ENCODE data around the gene CTAGE9.
"Not testable (repeated sequence)": the region's sequence is repeated elsewhere in the genome, so short reads cannot be mapped to it uniquely, and the experiment has no call there.

The CTAGE9 gene, protein sequence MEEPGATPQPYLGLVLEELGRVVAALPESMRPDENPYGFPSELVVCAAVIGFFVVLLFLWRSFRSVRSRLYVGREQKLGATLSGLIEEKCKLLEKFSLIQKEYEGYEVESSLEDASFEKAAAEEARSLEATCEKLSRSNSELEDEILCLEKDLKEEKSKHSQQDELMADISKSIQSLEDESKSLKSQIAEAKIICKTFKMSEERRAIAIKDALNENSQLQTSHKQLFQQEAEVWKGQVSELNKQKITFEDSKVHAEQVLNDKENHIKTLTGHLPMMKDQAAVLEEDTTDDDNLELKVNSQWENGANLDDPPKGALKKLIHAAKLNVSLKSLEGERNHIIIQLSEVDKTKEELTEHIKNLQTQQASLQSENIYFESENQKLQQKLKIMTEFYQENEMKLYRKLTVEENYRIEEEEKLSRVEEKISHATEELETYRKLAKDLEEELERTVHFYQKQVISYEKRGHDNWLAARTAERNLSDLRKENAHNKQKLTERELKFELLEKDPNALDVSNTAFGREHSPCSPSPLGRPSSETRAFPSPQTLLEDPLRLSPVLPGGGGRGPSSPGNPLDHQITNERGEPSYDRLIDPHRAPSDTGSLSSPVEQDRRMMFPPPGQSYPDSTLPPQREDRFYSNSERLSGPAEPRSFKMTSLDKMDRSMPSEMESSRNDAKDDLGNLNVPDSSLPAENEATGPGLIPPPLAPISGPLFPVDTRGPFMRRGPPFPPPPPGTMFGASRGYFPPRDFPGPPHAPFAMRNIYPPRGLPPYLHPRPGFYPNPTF

DNA sequence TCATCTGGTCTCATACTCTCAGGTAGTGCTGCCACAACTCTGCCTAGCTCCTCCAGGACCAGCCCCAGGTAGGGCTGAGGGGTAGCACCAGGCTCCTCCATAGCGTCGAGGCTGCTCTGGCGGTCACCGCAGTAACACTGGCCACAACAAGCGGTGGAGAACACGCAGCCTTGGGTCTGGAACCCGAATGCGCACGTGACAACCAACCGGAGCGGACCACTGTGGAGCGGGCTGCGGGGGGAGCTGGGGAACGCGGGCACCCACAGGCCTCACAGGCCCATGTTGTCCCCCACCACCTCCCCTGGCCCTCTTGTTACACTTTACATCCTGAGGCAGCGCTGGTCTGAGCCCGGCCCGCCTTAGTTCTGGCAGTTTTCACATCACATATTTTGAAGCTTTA, at the start of gene CTAGE9:
TSS of gene CTAGE9 (minus strand) at position 101 of the 400 bp plus-strand sequence. CDS start at position 101, 0 bp downstream.
- not testable (repeated sequence) for H3K36me3 ChIP-seq (ENCODE audit: insufficient read depth, low read length); ATAC-seq (ENCODE audit: insufficient read depth, low read depth)

DNA sequence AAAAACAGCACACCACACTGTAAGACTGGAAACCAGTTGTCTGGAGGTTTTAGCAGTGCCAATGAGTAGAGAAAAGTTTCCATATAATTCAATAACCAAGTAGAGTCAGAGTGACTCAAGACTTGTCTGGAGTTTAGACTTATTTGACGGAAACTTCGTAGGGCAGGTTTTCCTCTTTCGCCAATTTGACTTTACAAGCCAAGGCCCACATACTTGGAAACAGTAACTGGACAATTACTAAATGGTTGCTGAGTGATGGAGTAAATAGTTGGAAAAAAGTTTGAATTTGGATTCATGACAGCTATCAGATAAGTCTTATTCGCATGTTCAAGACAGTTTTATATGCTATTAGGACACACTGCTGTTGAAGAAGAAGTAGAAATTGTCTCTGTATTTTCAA, 48.1 kb upstream of the CTAGE9 start:
- Histone ChIP-seq H3K4me3 (ENCODE audit: low read depth in 1 of 2, low read length in 2 of 2) (no peak overlapping the region), H4K20me1 (ENCODE audit: insufficient read depth, low read length) (no peaks in the 10 kb centered on the region), H3K79me2 (ENCODE audit: insufficient read depth, low read length) (no peaks in the 10 kb centered on the region), H3K9me3 (ENCODE audit: insufficient read depth, low read length, severe bottlenecking) (no peaks in the 10 kb centered on the region), H3K36me3 (ENCODE audit: insufficient read depth, low read length) (no peaks in the 10 kb centered on the region), H3K4me2 (ENCODE audit: insufficient read depth, low read length) (no peak overlapping the region), H2AFZ (ENCODE audit: low read depth, low read length) (no peak overlapping the region), H3K27me3 (ENCODE audit: insufficient read depth, low read length, poor library complexity) (no peaks in the 10 kb centered on the region), H3K27ac (ENCODE audit: low read length) (no peak overlapping the region), H3K4me1 (ENCODE audit: insufficient read depth, low read length) (no peaks in the 10 kb centered on the region), H3K9ac (ENCODE audit: low read depth, low read length) (no peak overlapping the region)
- TF ChIP-seq CTCF (IDR thresholded peaks at IDR 0.05; ENCODE audit: borderline replicate concordance, extremely low read depth, low read length, poor library complexity, severe bottlenecking) (no peak), EZH2 (IDR thresholded peaks at IDR 0.05; ENCODE audit: borderline replicate concordance, low read depth, low read length, severe bottlenecking) (no peak)
- DNase-seq (no peak), ATAC-seq (ENCODE audit: insufficient read depth, low read depth) (no peak)

More for the DNA sequence above, at the start of gene CTAGE9:
- not testable (repeated sequence) for H3K4me2 ChIP-seq (ENCODE audit: insufficient read depth, low read length); H3K9me3 ChIP-seq (ENCODE audit: insufficient read depth, low read length, severe bottlenecking); H3K4me3 ChIP-seq (ENCODE audit: low read depth in 1 of 2, low read length in 2 of 2); DNase-seq; H3K27me3 ChIP-seq (ENCODE audit: insufficient read depth, low read length, poor library complexity); H3K79me2 ChIP-seq (ENCODE audit: insufficient read depth, low read length); H3K9ac ChIP-seq (ENCODE audit: low read depth, low read length); H4K20me1 ChIP-seq (ENCODE audit: insufficient read depth, low read length); H3K4me1 ChIP-seq (ENCODE audit: insufficient read depth, low read length); H3K27ac ChIP-seq (ENCODE audit: low read length); H2AFZ ChIP-seq (ENCODE audit: low read depth, low read length)

- no peak for TF ChIP-seq EZH2 (IDR thresholded peaks at IDR 0.05; ENCODE audit: borderline replicate concordance, low read depth, low read length, severe bottlenecking)
- TF ChIP-seq CTCF (IDR thresholded peaks at IDR 0.05; ENCODE audit: borderline replicate concordance, extremely low read depth, low read length, poor library complexity, severe bottlenecking) = no peak
- Histone ChIP-seq H4K20me1 (ENCODE audit: insufficient read depth, low read length) (no peaks in the 10 kb centered on the region), H3K27me3 (ENCODE audit: insufficient read depth, low read length, poor library complexity) (no peaks in the 10 kb centered on the region), H2AFZ (ENCODE audit: low read depth, low read length) (no peak overlapping the region), H3K79me2 (ENCODE audit: insufficient read depth, low read length) (no peaks in the 10 kb centered on the region), H3K9ac (ENCODE audit: low read depth, low read length) (no peak overlapping the region), H3K4me1 (ENCODE audit: insufficient read depth, low read length) (no peaks in the 10 kb centered on the region), H3K27ac (ENCODE audit: low read length) (no peak overlapping the region), H3K9me3 (ENCODE audit: insufficient read depth, low read length, severe bottlenecking) (no peaks in the 10 kb centered on the region), H3K36me3 (ENCODE audit: insufficient read depth, low read length) (no peaks in the 10 kb centered on the region), H3K4me3 (ENCODE audit: low read depth in 1 of 2, low read length in 2 of 2) (no peak overlapping the region), H3K4me2 (ENCODE audit: insufficient read depth, low read length) (no peak overlapping the region)
- DNase-seq = no peak
- ATAC-seq (ENCODE audit: insufficient read depth, low read depth) = no peak
Measured at GRCh38 chr6:131756039-131756438, 45.2 kb upstream of the CTAGE9 start.

DNA sequence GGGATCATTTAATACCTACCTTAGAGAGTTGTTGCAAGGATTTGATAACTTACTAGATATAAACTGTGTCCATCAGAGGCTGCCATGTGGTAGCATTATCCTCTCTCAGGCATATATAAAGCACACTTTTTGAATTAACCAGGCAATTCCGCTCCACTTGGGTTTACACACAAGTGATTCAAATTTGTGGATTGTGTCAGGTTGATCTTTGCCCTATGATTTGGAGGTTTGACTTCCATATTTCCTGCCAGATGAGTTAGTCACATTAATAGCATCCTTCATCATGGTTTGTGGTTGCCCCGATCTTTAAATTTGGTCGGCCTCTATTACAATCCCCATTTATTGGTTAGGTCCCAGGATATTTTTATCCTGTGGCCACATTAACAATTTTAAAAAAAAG, 44.8 kb upstream of the CTAGE9 start:
- no peak overlapping the region for H3K9ac ChIP-seq (ENCODE audit: low read depth, low read length)
- DNase-seq = no peak
- no peak overlapping the region for H3K4me2 ChIP-seq (ENCODE audit: insufficient read depth, low read length)
- no peaks in the 10 kb centered on the region for H3K9me3 ChIP-seq (ENCODE audit: insufficient read depth, low read length, severe bottlenecking)
- no peak overlapping the region for H2AFZ ChIP-seq (ENCODE audit: low read depth, low read length)
- no peaks in the 10 kb centered on the region for H3K36me3 ChIP-seq (ENCODE audit: insufficient read depth, low read length)
- no peak for ATAC-seq (ENCODE audit: insufficient read depth, low read depth)
- no peak for TF ChIP-seq EZH2 (IDR thresholded peaks at IDR 0.05; ENCODE audit: borderline replicate concordance, low read depth, low read length, severe bottlenecking)
- no peak for TF ChIP-seq CTCF (IDR thresholded peaks at IDR 0.05; ENCODE audit: borderline replicate concordance, extremely low read depth, low read length, poor library complexity, severe bottlenecking)
- no peaks in the 10 kb centered on the region for H3K79me2 ChIP-seq (ENCODE audit: insufficient read depth, low read length)
- H3K27me3 ChIP-seq (ENCODE audit: insufficient read depth, low read length, poor library complexity) = no peaks in the 10 kb centered on the region
- no peaks in the 10 kb centered on the region for H3K4me1 ChIP-seq (ENCODE audit: insufficient read depth, low read length)
- H3K27ac ChIP-seq (ENCODE audit: low read length) = no peak overlapping the region
- no peaks in the 10 kb centered on the region for H4K20me1 ChIP-seq (ENCODE audit: insufficient read depth, low read length)
- no peak overlapping the region for H3K4me3 ChIP-seq (ENCODE audit: low read depth in 1 of 2, low read length in 2 of 2)
